Fibroblast of mammary gland (primary cell): ENCODE measurements around the gene NDC1.

Experiments used
- DNase-seq: peaks from one replicate; pipeline ENCODE4 v3.0.0-alpha.2; 2010; ENCODE audit warnings: low read depth
- H3K4me3 ChIP-seq: 2 replicates; pipeline ENCODE4 v1.5.1; 2011; ENCODE audit warnings: low read depth, mild to moderate bottlenecking, low read length, moderate library complexity; ENCODE audit not compliant: control insufficient read depth
- CTCF ChIP-seq: conservative IDR thresholded peaks from 2 replicates; pipeline ENCODE4 v1.5.1; 2011; ENCODE audit warnings: low read depth, low read length, inconsistent platforms; ENCODE audit not compliant: control insufficient read depth, insufficient read depth

NDC1 gene

GRCh38 chr1:53715478-53715877 lies 122.6 kb downstream of the NDC1 start:
- DNase-seq = peak; percentile 38
- no peak overlapping the region for H3K4me3 ChIP-seq
- TF ChIP-seq CTCF = peak; percentile 59
